Nephron progenitor cell (in vitro differentiated cells): Measurements from ENCODE around the gene XPO6.

ENCODE experiments used
- DNase-seq: peaks from one replicate; pipeline ENCODE4 v3.0.0; 2021
- H3K27ac Mint-ChIP-seq: 2 replicates; pipeline ENCODE4 v1.8.0; 2021; ENCODE audit warnings: mild to moderate bottlenecking, moderate library complexity, mixed read lengths
- H3K27me3 Mint-ChIP-seq: 2 replicates; pipeline ENCODE4 v1.8.0; 2021; ENCODE audit warnings: mild to moderate bottlenecking, low read depth, mixed read lengths; ENCODE audit not compliant: poor library complexity
- H3K36me3 Mint-ChIP-seq: 2 replicates; pipeline ENCODE4 v1.8.0; 2021; ENCODE audit warnings: low read depth, mixed read lengths
- H3K4me1 Mint-ChIP-seq: 2 replicates; pipeline ENCODE4 v1.8.0; 2021; ENCODE audit warnings: mixed read lengths
- H3K4me3 Mint-ChIP-seq: 2 replicates; pipeline ENCODE4 v1.8.0; 2021; ENCODE audit warnings: mild to moderate bottlenecking, moderate library complexity, mixed read lengths
- H3K9me3 Mint-ChIP-seq: 2 replicates; pipeline ENCODE4 v1.8.0; 2021; ENCODE audit warnings: mild to moderate bottlenecking, moderate library complexity, mixed read lengths
- TF ChIP-seq, protein P1 (sequence below): fragments of 200-600 bp; sonication (generic); IDR thresholded peaks from 2 replicates; pipeline ENCODE4 v1.5.0; 2021; ENCODE audit warnings: antibody characterized with exemption

The XPO6 gene

DNA sequence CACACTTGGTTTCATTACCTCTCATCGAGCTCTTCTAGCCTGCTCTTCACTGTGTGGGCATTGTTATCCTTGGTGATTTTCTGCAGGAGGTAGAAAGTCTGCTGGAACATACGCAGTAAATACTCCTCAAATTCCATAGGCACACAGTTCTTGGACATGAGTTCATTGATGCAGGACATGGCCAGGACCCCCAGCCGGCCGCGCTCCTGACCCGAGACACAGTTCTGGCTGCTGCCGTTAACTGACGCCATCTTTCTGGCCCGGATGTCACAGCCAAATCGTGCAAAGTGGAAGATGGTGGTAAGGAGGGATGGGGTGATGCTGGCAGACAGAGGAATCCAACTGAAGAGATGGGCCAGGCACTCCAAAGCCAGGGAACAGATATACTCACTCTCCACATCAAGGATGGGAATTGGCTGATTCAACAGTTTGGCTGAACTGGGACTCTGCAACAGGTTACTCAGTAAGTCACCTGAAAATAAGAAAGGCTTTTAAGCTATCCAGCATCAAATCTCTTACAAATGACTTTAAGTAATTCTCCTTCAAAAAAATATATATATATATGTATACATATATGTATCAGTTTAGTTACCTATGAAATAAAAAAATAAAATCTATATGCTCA, 55.6 kb downstream of the XPO6 start:
- H3K27ac Mint-ChIP-seq: peak overlapping the region; percentile 96

GRCh38 chr16:28155293-28155692, 56.5 kb downstream of the XPO6 start:
- Mint-ChIP-seq H3K27me3 (no peaks in the 10 kb centered on the region), H3K36me3 (peaks cover 49% of the 10 kb centered on the region), H3K4me3 (peak overlapping the region; percentile 67), H3K4me1 (peaks cover 67% of the 10 kb centered on the region), H3K27ac (peak overlapping the region; percentile 96), H3K9me3 (no peaks in the 10 kb centered on the region)
- DNase-seq: no peak
- TF ChIP-seq, protein P1, sequence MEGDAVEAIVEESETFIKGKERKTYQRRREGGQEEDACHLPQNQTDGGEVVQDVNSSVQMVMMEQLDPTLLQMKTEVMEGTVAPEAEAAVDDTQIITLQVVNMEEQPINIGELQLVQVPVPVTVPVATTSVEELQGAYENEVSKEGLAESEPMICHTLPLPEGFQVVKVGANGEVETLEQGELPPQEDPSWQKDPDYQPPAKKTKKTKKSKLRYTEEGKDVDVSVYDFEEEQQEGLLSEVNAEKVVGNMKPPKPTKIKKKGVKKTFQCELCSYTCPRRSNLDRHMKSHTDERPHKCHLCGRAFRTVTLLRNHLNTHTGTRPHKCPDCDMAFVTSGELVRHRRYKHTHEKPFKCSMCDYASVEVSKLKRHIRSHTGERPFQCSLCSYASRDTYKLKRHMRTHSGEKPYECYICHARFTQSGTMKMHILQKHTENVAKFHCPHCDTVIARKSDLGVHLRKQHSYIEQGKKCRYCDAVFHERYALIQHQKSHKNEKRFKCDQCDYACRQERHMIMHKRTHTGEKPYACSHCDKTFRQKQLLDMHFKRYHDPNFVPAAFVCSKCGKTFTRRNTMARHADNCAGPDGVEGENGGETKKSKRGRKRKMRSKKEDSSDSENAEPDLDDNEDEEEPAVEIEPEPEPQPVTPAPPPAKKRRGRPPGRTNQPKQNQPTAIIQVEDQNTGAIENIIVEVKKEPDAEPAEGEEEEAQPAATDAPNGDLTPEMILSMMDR: no peak

More for the DNA sequence above, 55.6 kb downstream of the XPO6 start:
- TF ChIP-seq, protein P1: no peak
- Mint-ChIP-seq H3K4me3 (peak overlapping the region; percentile 67), H3K9me3 (no peaks in the 10 kb centered on the region), H3K36me3 (peaks cover 47% of the 10 kb centered on the region), H3K27me3 (no peaks in the 10 kb centered on the region), H3K4me1 (peaks cover 74% of the 10 kb centered on the region)
- no peak for DNase-seq

- no peak overlapping the region for H3K27ac Mint-ChIP-seq
Observed at GRCh38 chr16:28151180-28151579, 60.6 kb downstream of the XPO6 start.

GRCh38 chr16:28149011-28149888, 62.5 kb downstream of the XPO6 start:
- Mint-ChIP-seq H3K27me3 (no peaks in the 10 kb centered on the region), H3K4me3 (no peak overlapping the region), H3K9me3 (no peaks in the 10 kb centered on the region), H3K36me3 (peaks cover 50% of the 10 kb centered on the region), H3K27ac (peak overlapping the region; percentile 87), H3K4me1 (peaks cover 20% of the 10 kb centered on the region)
- TF ChIP-seq, protein P1: no peak
- DNase-seq: no peak

More at GRCh38 chr16:28151180-28151579, 60.6 kb downstream of the XPO6 start:
- Mint-ChIP-seq H3K4me3 (no peak overlapping the region), H3K36me3 (peaks cover 53% of the 10 kb centered on the region), H3K27me3 (no peaks in the 10 kb centered on the region), H3K9me3 (no peaks in the 10 kb centered on the region), H3K4me1 (peaks cover 39% of the 10 kb centered on the region)
- DNase-seq: no peak
- TF ChIP-seq, protein P1: no peak

DNA sequence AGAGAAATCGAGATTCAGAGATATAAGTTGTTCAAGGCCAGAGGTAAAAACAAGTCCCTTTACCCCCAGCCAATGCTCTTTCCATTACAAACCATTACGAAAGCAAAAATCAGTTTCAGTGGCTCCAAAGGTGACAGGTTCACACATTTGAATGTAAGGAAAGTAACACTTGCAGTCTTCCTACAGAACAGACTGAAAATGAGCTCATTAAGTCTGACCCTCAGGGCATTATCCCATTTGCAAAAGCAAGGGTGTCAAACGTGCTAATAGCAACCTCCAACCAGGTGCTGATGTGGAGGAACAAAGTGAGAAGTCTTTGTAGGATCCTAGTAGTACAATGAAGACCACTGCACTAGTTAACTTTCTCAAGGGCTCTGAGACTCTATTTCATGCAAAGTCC, 65.2 kb downstream of the XPO6 start:
- DNase-seq: no peak
- peaks cover 4% of the 10 kb centered on the region for H3K4me1 Mint-ChIP-seq
- H3K27me3 Mint-ChIP-seq: no peaks in the 10 kb centered on the region
- TF ChIP-seq, protein P1: no peak
- no peaks in the 10 kb centered on the region for H3K9me3 Mint-ChIP-seq
- H3K4me3 Mint-ChIP-seq: no peak overlapping the region
- peaks cover 49% of the 10 kb centered on the region for H3K36me3 Mint-ChIP-seq
- H3K27ac Mint-ChIP-seq: peak overlapping the region; percentile 2
